GM23248 (cell line): Measurements from ENCODE around the gene SNX27.

Experiments
- EZH2 ChIP-seq: fragments of 200-600 bp; sonication (generic); IDR thresholded peaks from 2 replicates; pipeline ENCODE4 v1.6.1; 2018; ENCODE audit warnings: antibody characterized with exemption, mild to moderate bottlenecking; ENCODE audit not compliant: insufficient read depth, poor library complexity, severe bottlenecking
- EZH2phosphoT487 ChIP-seq: fragments of 200-600 bp; sonication (generic); IDR thresholded peaks from 2 replicates; pipeline ENCODE4 v1.6.1; 2018; ENCODE audit warnings: antibody characterized with exemption, moderate library complexity, mild to moderate bottlenecking, low read depth; ENCODE audit not compliant: insufficient read depth

GRCh38 chr1:151711044-151711800 is 99.4 kb downstream of the SNX27 start:
- no peak for TF ChIP-seq EZH2phosphoT487
- TF ChIP-seq EZH2: no peak
